CD4-positive, alpha-beta T cell treated with Interleukin-10 for 1 hour (primary cell): ENCODE measurements around the gene P2RY2.
"Not testable (repeated sequence)": the region's sequence is repeated elsewhere in the genome, so short reads cannot be mapped to it uniquely, and the experiment has no call there.

Experiments used
- DNase-seq: peaks from one replicate; pipeline ENCODE4 v3.0.0-alpha.2; 2020

Gene P2RY2

DNA sequence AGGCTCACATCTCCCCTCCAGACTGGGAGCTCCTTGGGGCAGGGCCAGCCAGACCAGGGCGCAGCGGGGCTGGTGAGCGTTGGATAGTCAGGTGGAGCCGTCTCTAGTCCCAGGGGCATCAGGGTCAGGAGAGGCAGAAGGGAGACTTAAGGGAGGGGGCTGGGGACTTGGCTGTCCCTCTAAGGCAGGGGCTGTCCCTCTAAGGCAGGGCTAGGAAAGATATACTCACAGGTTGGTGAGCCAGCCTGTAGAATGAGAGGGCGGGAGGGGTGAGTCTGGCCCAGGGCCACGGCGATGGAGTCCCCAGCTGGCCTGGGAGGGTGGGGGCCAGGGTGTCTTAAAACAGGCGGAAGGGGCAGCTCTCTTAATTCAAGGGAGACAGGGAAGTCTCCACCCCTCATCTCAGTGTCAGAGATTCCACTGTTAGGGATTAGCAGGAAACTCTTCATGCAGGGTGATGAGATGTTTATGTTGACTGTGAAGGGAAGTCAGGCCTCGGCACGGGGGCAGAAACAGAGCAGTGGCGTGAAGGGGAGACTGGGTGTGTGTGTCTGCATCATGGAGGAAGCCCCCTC is 11.3 kb downstream of the P2RY2 start:
- no peak for DNase-seq

DNA sequence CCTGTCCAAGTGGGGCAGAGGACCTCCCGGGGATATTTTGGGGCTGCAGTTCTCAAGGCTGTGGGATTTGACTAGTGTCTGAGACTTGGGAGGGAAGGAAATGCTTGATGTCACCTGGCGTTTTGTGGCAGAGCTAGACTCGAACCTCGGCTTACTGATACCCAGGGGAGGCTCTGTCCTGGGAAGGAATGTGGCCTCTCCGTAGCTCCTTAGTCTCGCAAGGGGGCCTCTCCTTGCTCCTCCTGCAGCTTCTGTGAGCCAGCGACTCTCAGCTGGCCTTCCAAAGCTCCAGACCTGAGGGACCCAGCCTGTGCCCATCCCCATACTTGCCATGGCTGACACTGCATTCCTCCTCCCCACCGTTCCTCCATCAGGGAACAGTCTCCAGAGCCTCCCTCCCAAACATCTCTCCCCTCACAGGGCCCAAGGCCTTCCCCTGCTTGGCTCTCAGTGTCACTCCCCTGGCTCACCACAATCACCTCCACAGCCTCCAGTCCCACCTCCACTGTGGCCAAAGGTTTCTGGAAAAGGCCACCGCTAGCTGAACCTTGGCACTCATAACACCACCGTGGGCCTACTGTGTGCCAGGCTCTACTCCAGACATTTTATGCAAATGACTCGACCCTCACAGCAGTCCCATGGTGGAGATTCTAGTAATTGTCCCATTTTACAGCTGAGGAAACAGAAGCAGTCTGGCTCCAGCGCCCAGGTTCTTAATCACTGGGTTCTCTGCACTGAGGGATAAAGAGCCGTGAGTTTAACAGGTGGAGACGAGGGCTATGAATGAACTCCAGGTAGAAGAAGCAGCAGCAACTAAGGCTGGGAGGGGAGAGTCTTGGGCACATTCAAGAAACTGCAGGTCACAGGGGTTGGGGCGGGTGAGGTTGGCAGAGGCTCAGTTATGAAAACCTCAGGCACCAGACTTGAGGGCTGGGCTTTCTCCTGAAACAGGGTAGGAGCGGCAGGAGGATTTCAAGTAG is 12.1 kb downstream of the P2RY2 start:
- no peak for DNase-seq

DNA sequence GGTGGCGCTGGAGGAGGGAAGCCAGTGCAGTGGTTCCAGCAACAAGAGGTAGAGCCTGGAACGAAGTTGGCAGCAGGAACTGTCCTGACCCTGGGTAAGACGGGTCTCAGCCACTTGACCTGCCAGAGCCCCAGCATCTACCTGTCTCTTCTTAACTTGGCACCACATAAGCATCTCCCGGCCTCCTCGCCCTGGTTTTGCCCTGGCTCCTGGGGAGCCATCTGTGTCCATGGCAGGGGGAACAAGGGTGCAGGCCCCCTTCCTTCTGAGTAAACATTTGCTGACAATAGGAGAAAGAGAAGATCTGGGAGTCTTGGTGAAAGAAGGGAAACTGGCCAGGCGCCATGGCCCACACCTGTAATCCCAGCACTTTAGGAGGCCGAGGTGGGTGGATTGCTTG is 12.8 kb downstream of the P2RY2 start:
- no peak for DNase-seq

DNA sequence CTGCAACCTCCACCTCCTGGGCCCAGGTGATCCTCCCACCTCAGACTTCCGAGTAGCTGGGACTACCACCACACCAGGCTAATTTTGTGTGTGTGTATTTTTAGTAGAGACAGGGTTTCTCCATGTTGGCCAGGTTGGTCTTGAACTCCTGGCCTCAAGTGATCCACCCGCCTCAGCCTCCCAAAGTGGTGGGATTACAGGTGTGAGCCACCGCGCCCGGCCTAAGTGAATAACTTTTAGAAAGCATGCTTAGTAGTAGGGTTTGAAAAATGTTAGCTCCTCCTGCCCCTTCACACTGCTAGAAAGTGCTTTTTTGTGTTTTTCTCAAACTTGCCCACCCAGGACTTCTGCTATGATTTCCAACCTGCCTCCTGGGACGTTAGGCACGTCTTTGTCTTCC is 14.4 kb downstream of the P2RY2 start:
- not testable (repeated sequence) for DNase-seq

GRCh38 chr11:73233211-73233610 is 15.1 kb downstream of the P2RY2 start:
- no peak for DNase-seq

DNA sequence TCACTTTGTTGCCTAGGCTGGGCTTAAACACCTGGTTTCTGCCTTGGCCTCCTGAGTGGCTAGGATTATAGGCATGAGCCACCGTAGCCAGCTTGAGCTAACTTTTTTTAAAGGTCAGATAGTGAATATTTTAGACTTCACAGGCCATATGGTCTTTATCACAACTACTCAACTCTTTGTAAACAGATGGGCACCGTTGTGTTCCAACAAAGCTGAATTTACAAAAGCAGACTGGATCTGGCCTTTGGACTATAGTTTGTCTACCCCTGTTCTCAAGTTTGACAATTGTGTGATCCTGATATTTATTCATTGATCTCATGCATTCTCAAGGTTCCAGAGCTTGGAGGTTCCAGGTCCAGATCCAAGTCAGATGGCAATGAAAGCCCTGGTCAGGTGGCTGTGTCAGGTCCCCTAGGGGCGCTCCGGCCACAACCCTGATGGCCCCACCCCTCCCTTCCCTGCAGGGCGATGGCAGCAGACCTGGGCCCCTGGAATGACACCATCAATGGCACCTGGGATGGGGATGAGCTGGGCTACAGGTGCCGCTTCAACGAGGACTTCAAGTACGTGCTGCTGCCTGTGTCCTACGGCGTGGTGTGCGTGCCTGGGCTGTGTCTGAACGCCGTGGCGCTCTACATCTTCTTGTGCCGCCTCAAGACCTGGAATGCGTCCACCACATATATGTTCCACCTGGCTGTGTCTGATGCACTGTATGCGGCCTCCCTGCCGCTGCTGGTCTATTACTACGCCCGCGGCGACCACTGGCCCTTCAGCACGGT is 15.8 kb downstream of the P2RY2 start:
- no peak for DNase-seq

DNA sequence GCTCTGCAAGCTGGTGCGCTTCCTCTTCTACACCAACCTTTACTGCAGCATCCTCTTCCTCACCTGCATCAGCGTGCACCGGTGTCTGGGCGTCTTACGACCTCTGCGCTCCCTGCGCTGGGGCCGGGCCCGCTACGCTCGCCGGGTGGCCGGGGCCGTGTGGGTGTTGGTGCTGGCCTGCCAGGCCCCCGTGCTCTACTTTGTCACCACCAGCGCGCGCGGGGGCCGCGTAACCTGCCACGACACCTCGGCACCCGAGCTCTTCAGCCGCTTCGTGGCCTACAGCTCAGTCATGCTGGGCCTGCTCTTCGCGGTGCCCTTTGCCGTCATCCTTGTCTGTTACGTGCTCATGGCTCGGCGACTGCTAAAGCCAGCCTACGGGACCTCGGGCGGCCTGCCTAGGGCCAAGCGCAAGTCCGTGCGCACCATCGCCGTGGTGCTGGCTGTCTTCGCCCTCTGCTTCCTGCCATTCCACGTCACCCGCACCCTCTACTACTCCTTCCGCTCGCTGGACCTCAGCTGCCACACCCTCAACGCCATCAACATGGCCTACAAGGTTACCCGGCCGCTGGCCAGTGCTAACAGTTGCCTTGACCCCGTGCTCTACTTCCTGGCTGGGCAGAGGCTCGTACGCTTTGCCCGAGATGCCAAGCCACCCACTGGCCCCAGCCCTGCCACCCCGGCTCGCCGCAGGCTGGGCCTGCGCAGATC is 16.5 kb downstream of the P2RY2 start:
- no peak for DNase-seq

- DNase-seq: no peak
Measured at GRCh38 chr11:73235236-73235786, 17.2 kb downstream of the P2RY2 start.

- DNase-seq: no peak
Measured at GRCh38 chr11:73236205-73236765, 18.2 kb downstream of the P2RY2 start.

- DNase-seq: peak; percentile 28
Measured at GRCh38 chr11:73236854-73237253, 18.8 kb downstream of the P2RY2 start.

GRCh38 chr11:73237471-73238290 is 19.6 kb downstream of the P2RY2 start:
- no peak for DNase-seq

- DNase-seq: no peak
Measured at GRCh38 chr11:73239111-73239521, 21.0 kb downstream of the P2RY2 start.

DNA sequence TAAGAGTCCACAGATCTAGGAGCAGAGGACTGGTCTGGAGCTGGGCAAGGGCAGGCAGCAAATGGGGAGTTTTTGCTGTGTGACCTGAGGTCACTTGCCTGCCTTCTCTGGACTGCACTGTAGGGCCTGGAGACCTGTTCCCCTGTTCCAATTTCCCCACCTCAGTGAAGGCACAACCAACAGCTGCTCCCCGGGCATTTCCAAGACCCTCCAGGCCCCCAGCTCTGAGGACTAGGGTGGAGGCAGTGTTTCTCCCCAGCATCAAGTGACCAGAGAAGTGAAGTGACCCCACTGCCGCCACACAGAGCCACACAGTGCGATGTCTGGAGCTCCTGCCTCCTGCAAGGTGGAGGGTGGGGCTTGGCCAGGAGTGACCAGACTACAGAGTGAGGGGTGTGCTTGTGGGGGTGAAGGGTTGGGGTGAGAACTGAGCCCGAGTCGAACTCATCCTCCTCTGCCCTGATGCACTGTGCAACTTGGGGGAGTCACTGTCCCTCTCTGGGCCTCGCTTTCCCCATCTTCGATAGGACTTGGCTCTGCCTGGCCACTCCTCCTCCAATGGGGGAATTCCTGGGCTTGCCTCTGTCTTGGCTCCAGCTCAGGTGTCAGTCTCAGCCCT is 21.6 kb downstream of the P2RY2 start:
- no peak for DNase-seq

- no peak for DNase-seq
Measured at GRCh38 chr11:73240190-73240781, 22.2 kb downstream of the P2RY2 start.

DNA sequence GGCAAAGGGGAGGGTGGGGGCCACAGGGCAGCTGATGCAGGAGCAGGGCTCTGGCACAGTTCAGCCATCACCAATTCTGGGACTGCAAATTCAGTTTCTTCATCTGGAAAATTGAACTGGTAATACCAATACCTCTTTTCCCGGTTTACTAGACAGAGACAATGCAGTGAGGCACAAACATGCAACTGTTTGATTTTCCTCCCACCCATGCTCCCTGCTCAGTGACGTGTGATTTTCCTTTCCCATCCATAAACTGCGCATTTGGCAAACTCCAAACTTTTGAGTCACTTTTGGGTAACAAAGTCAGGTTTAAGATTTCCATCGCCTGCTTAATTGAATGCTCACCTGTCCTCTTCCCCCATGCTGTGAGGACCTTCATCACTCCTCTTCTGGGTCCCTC is 23.2 kb downstream of the P2RY2 start:
- DNase-seq: no peak

DNA sequence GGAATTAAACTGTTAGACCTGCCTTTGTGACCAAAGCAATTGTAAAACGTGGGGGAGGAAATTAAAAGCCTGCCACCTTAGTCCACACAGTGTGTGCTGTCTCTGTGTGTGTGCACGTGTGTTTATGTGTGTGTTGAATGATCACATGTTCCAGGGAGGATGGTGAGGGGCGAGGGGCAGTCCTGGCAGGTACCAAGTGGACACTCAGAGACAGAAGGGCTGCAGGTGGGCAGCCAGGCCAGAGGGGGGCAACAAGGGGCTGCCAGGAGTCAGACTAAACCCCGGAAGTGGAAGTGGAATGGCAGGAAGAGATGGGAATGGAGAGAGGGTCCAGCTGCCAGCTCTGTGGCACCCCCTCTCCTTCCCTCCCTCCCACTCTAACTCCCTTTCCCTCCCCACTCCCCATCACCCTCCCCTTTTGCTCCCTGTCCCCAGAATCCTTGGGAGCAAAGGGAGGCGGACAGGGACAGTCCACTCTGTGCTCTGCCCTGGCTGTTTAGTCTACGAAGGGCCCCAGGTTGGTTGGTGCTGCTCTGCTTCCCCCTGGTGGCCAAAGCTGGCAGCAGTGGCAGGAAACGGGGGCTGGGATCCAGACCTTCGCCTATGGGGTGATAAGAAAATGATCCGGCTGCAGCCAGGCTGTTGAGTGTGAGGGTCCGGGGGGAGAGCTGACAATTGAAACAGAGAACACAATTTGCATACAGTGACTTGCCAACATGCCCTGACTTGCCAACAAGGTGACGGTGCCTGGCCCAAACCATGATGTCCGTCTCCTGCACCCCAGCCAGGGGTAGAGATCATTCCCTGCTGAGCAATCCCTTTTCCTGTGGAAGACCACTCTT is 24.4 kb downstream of the P2RY2 start:
- DNase-seq: peak; percentile 62

DNA sequence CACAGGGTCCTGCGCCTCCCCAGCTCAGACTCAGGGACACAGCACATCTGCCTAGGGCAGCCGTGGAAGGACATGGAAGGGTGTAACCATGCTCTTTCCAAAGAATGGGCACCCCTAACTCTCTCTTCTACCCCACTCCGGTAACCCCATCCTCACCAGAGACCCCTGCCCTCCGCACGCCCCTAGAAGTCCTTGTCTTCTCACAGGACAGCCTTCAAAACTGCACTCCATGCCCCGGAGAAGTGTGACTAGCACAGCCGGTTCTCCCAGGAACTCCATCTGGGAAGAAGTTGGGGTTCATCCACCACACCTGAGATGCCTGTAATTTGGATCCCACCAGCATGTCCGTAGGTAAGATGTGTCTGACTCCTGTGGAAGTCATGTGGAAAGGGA is 25.0 kb downstream of the P2RY2 start:
- no peak for DNase-seq

DNA sequence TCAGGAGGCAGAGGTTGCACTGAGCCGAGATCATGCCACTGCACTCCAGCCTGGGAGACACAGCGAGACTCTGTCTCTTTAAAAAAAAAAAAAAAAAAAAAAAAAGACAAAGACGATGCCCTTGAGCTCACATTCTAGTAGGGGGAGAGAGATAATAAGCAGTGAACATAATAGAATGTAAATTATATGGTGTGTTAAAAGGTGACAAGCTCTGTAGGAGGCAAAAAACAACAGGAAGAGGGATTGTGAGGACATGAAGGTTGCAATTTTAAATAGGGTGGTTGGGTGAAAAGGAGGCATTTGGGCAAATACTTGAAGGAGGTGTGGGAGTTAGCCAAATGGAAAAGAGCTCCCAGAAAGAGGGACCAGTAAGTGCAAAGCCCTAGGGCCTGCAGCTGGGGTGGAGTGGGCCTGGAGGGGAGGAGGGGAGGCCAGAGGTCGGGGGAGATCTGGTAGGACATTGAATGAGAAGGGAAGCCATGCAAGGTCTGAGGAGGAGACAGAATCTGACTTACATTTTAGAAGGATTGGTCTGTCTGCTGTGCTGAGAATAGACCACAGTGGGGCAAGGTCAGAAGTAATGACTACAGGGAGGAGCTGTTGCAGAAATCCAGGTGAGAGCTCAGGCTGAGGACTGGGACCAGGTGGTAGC is 26.6 kb downstream of the P2RY2 start:
- DNase-seq: no peak

DNA sequence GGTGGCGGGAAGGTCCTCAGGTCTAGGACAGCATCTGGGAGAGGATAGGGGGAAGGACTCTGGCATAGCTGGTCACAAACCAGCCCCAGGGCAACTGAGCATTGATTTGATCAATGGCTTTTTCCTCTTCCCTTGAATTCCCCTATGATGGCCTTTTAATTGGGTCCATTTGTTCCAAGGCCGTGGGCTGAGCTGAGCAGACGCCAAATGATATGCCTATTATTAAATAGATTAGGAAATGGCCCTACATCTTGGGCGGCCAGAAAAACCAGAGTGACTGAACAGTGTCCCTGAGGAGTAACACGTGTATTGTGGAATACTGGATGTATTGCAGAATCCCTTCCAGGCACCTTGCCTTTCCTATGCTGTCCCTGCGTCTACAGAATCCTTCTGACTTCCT is 27.4 kb downstream of the P2RY2 start:
- no peak for DNase-seq
